ENCODE measurements around the gene CORIN. TPM values are rescaled to one million over a fixed set of nuclear protein-coding genes. Genes with fewer than 3 reads are reported as not detected.

The CORIN gene
- total and polyA plus RNA-seq, 2 of the 4 experiments (the other 2 are of a cell fraction), result 20.3 to 24.7 TPM

- Histone ChIP-seq H3K4me2 (ENCODE audit: low read depth, low read length) (no peak overlapping the region), H3K27me3 (ENCODE audit: control insufficient read depth, insufficient read depth, low read length) (peaks cover 8% of the 10 kb centered on the region), H4K20me1 (ENCODE audit: insufficient read depth, low read length) (no peaks in the 10 kb centered on the region), H2BK120ac (ENCODE audit: low read depth, low read length) (no peak overlapping the region), H3K4ac (ENCODE audit: low read depth, low read length) (no peak overlapping the region), H3K18ac (ENCODE audit: low read depth, low read length) (no peak overlapping the region), H2BK20ac (ENCODE audit: low read depth, low read length) (no peak overlapping the region), H2AK9ac (replicated peaks; ENCODE audit: low read depth, low read length, poor library complexity) (no peak overlapping the region), H3K23ac (ENCODE audit: low read depth, low read length) (no peak overlapping the region), H3K9ac (ENCODE audit: low read depth, low read length) (no peak overlapping the region), H4K8ac (ENCODE audit: low read depth in 2 of 2, low read length in 2 of 2) (no peak overlapping the region), H3K14ac (replicated peaks; ENCODE audit: low read depth, low read length) (no peak overlapping the region), H3K4me3 (ENCODE audit: insufficient read depth, low read depth, low read length) (no peak overlapping the region), H2BK5ac (ENCODE audit: low read depth, low read length, poor library complexity, severe bottlenecking) (no peak overlapping the region), H3K9me3 (ENCODE audit: control insufficient read depth, insufficient read depth, low read length) (no peaks in the 10 kb centered on the region), H3K4me1 (ENCODE audit: control insufficient read depth, insufficient read depth, low read length) (no peaks in the 10 kb centered on the region), H3K36me3 (ENCODE audit: control insufficient read depth, insufficient read depth, low read length) (no peaks in the 10 kb centered on the region), H2BK15ac (ENCODE audit: low read depth, low read length) (no peak overlapping the region), H3K56ac (ENCODE audit: extremely low read depth, insufficient read depth, low read length) (no peak overlapping the region), H3K27ac (ENCODE audit: insufficient read depth, low read length) (no peak overlapping the region), H4K5ac (ENCODE audit: low read depth, low read length) (no peak overlapping the region), H3K79me1 (ENCODE audit: low read depth in 1 of 2, low read length in 2 of 2) (no peaks in the 10 kb centered on the region), H2AK5ac (ENCODE audit: low read depth, low read length) (no peak overlapping the region), H2AFZ (replicated peaks; ENCODE audit: low read length, poor library complexity) (no peak overlapping the region), H4K91ac (ENCODE audit: insufficient read depth, low read depth, low read length) (no peak overlapping the region), H3K9me1 (ENCODE audit: insufficient read depth, low read length) (no peaks in the 10 kb centered on the region)
- ChIA-PET CTCF (interaction anchor here (0.6 to 4.1 kb wide), 8 partner anchors 9 to 206 kb away, joined by 3 to 20 read pairs (median 4); no protein-coding TSS in a partner anchor), POLR2A (ENCODE audit: unreplicated experiment) (no interaction called here)
- intact Hi-C loops (cut with micrococcal nuclease) (loop anchor here (1.0 kb wide), 2 partner anchors 131 to 228 kb away; no protein-coding TSS in a partner anchor), dilution Hi-C loops (cut with HindIII; ENCODE audit: low sequenced_read_pairs, unreplicated experiment) (no loop called here), in situ Hi-C loops (cut with MboI; ENCODE audit: low sequenced_read_pairs) (loop anchor here (10.0 kb wide), 1 partner anchor 129 kb away; the partner anchor contains the start of gene CORIN)
- BruUV-seq (replicated peaks), result no TSS peak
- TF ChIP-seq CTCF (conservative IDR thresholded peaks at IDR 0.05; ENCODE audit: low read depth, low read length), result peak; percentile 52
- TF ChIP-seq RAD21 (IDR thresholded peaks at IDR 0.05; ENCODE audit: low read length), result peak; percentile 53
- TF ChIP-seq SMC3 (IDR thresholded peaks at IDR 0.05; ENCODE audit: low read depth, low read length), result peak; percentile 57
- no peak for TF ChIP-seq USF2 (IDR thresholded peaks at IDR 0.05; ENCODE audit: low read depth, low read length)
- no peak for ATAC-seq (ENCODE audit: low read depth)
- peak; percentile 55 for DNase-seq
- WGBS, 2 experiments (ENCODE audit: extremely low coverage in 2 of 2, insufficient read length in 1 of 2), result no CpG with 5 or more reads among the region's 7 CpGs
These were observed 132.4 kb downstream of the CORIN start for GRCh38 chr4:47705326-47705981.
